Ovary (tissue), 3 donors: ENCODE results near the gene SPINK13.

Source experiments
- CTCF ChIP-seq, 3 donors: fragments of 450-650 bp in 2 of 3; fragments of 200-600 bp in 1 of 3; IDR thresholded peaks; one replicate each; pipeline versions ENCODE4 v1.5.1 to v1.8.0; 2016 to 2022; ENCODE audit warnings: antibody characterized with exemption in 3 of 3, mild to moderate bottlenecking in 1 of 3
- EP300 ChIP-seq: sonication (generic); formaldehyde crosslinking; IDR thresholded peaks from one replicate; pipeline ENCODE4 v1.6.1; 2017; ENCODE audit warnings: antibody characterized with exemption
- donor health status: DM: no; HTN: no; CAD: no.

- TF ChIP-seq EP300: no peak
- no peak for TF ChIP-seq CTCF (IDR thresholded peaks at IDR 0.05)
These were observed 45.6 kb downstream of the SPINK13 start for GRCh38 chr5:148314187-148314586.
